Measurements from ENCODE around the gene GRIN2A.
"Not testable (repeated sequence)": the region's sequence is repeated elsewhere in the genome, so short reads cannot be mapped to it uniquely, and the experiment has no call there.

GRIN2A gene

DNA sequence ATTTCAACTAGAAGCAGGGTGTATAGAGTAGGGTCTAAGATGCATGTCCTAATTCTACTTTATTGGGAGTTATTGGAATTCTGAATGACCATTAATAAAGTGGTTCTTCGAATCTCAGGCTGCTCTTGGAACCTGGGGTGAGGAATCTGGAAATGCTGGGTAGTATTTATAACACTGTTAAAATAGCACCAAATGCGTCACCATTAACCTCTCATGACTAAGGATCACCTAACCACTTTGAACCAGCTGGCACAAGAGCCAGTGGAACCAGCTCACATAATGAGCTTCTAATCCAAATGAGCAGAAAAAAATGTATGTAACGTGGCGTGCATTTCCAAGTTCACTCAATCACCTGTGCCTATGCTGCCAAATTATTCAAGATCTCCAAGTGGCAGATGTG lies 281.7 kb downstream of the GRIN2A start:
- Mint-ChIP-seq H3K4me1 (ENCODE audit: low read depth) (no peaks in the 10 kb centered on the region), H3K36me3 (ENCODE audit: low read depth) (no peaks in the 10 kb centered on the region), H3K4me3 (no peak overlapping the region), H3K27ac (no peak overlapping the region), H3K9me3 (no peaks in the 10 kb centered on the region), H3K27me3 (no peaks in the 10 kb centered on the region)
- intact Hi-C loops (cut with micrococcal nuclease): no loop called here

DNA sequence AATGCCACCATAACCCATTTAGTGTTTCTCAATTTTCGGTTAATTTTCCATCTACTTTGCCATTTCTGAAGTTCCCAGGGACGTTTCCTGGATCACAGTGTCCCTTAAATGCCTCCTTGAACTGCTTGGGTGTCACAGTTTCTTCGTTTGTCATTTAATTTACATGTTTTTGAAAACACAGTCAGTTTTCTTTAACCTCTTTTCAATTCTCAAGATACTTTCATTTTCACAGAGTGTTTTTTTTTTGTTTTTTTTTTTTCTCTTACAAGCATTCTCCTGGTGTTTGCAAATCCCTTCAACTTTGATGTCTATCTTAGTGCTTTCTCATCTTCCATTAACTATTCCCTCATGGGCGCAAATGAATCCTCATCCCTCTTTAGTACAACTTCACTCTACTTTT lies 283.7 kb downstream of the GRIN2A start:
- H3K27ac Mint-ChIP-seq: no peak overlapping the region
- intact Hi-C loops (cut with micrococcal nuclease): no loop called here
- H3K4me3 Mint-ChIP-seq: no peak overlapping the region
- H3K9me3 Mint-ChIP-seq: no peaks in the 10 kb centered on the region
- H3K36me3 Mint-ChIP-seq (ENCODE audit: low read depth): no peaks in the 10 kb centered on the region
- H3K4me1 Mint-ChIP-seq (ENCODE audit: low read depth): no peaks in the 10 kb centered on the region
- no peaks in the 10 kb centered on the region for H3K27me3 Mint-ChIP-seq

DNA sequence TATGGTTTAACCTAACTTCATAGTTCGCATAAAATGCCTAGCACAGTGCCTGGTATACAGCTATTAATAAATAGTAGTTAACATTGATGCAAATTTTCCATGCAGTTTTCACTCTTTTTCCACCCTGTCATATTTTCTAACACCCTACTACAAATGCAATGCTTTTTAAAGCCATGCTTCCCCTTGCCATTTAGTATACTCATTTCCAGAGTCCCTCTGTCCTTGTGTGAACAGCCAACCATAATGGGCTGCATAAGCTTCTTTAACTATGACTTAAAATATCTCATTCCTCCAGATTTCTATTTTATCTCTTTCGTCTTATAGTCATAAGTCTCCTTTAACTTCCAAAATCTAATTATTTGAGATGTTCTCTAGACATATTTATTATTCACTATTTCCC lies 284.1 kb downstream of the GRIN2A start:
- no peak overlapping the region for H3K27ac Mint-ChIP-seq
- intact Hi-C loops (cut with micrococcal nuclease): no loop called here
- H3K4me3 Mint-ChIP-seq: no peak overlapping the region
- no peaks in the 10 kb centered on the region for H3K27me3 Mint-ChIP-seq
- H3K9me3 Mint-ChIP-seq: no peaks in the 10 kb centered on the region
- H3K4me1 Mint-ChIP-seq (ENCODE audit: low read depth): no peaks in the 10 kb centered on the region
- H3K36me3 Mint-ChIP-seq (ENCODE audit: low read depth): no peaks in the 10 kb centered on the region

DNA sequence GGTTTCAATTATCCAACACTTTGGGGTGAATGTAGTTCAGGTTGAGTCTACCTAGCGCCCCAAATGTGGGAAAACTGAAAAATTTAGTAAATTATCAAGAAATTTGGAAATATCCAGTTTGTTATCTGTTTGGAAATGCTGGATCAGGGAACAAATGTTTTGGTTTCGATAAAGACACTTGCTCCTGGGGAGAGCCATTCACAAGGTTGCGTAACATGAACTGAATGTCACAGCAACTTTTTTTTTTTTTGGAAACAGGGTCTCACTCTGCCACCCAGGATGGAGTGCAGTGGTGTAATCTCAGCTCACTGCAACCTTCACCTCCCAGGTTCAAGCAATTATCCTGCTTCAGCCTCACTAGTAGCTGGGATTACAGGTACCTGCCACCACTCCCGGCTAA lies 286.4 kb downstream of the GRIN2A start:
- H3K27me3 Mint-ChIP-seq: no peaks in the 10 kb centered on the region
- no peaks in the 10 kb centered on the region for H3K36me3 Mint-ChIP-seq (ENCODE audit: low read depth)
- no peak overlapping the region for H3K27ac Mint-ChIP-seq
- H3K9me3 Mint-ChIP-seq: no peaks in the 10 kb centered on the region
- intact Hi-C loops (cut with micrococcal nuclease): no loop called here
- H3K4me3 Mint-ChIP-seq: no peak overlapping the region
- H3K4me1 Mint-ChIP-seq (ENCODE audit: low read depth): no peaks in the 10 kb centered on the region

DNA sequence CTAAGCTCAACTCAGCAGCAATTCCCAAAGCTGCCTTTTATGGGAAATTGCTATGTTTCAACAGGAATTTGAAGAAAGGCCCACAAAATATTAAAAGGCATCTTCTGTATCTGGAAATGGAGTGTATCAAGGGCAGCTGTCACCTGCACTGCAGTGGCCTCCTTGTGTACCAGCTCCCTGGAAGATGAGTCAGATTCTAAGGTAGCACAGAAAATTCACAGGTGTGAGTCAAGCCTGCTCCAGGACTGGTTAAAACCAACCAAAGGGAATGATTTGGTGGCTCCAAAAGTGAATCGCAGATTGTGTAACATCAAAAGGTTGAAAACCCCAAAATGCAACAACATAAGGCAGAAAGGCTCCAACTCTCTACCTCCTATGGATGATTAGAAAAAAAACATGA lies 296.4 kb downstream of the GRIN2A start:
- H3K36me3 Mint-ChIP-seq (ENCODE audit: low read depth): no peaks in the 10 kb centered on the region
- no peak overlapping the region for H3K4me3 Mint-ChIP-seq
- intact Hi-C loops (cut with micrococcal nuclease): no loop called here
- no peak overlapping the region for H3K27ac Mint-ChIP-seq
- no peaks in the 10 kb centered on the region for H3K9me3 Mint-ChIP-seq
- H3K4me1 Mint-ChIP-seq (ENCODE audit: low read depth): no peaks in the 10 kb centered on the region
- H3K27me3 Mint-ChIP-seq: no peaks in the 10 kb centered on the region

DNA sequence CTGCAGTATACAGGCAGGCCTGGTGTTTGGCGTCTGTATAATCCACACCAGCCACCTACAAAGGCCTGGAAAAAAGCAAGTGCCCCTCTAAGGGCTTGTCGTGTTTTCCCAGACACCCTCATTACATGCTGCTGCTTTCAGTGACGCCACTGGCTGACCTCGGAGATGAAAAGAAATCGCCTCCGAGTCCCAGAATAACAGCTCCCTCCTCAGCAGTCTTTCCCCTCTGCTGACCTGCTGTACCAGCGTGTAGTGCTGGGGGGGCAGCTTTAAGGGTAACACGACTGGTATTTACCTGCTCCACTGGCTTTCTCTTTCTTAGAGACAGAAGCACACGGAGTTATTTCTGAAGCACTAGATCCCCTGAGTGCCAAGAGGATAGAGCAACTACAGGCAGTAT lies 296.8 kb downstream of the GRIN2A start:
- intact Hi-C loops (cut with micrococcal nuclease): no loop called here
- no peaks in the 10 kb centered on the region for H3K4me1 Mint-ChIP-seq (ENCODE audit: low read depth)
- no peaks in the 10 kb centered on the region for H3K27me3 Mint-ChIP-seq
- no peaks in the 10 kb centered on the region for H3K36me3 Mint-ChIP-seq (ENCODE audit: low read depth)
- no peaks in the 10 kb centered on the region for H3K9me3 Mint-ChIP-seq
- no peak overlapping the region for H3K27ac Mint-ChIP-seq
- no peak overlapping the region for H3K4me3 Mint-ChIP-seq

DNA sequence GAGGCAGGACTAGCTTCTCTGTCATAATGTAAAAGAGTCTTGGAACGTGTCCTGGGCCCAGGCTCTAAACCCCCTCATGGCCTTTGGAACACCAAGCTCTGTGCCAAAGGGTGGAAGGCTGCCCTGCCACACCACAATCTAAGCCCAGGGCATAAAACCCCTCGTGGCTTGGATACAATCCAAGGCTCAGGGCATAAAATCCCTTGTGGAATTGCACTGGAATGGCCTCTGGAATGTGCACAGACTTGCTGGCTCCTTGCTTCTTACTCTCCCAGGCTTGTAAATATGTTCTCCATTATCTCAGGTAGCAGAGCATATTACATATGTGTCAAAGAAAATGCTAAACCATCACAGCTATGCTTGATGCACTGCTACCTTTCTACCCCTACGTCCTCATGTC lies 306.2 kb downstream of the GRIN2A start:
- H3K9me3 Mint-ChIP-seq; H3K4me3 Mint-ChIP-seq; H3K4me1 Mint-ChIP-seq (ENCODE audit: low read depth); H3K27ac Mint-ChIP-seq; H3K27me3 Mint-ChIP-seq; H3K36me3 Mint-ChIP-seq (ENCODE audit: low read depth); intact Hi-C loops (cut with micrococcal nuclease): not testable (repeated sequence)

DNA sequence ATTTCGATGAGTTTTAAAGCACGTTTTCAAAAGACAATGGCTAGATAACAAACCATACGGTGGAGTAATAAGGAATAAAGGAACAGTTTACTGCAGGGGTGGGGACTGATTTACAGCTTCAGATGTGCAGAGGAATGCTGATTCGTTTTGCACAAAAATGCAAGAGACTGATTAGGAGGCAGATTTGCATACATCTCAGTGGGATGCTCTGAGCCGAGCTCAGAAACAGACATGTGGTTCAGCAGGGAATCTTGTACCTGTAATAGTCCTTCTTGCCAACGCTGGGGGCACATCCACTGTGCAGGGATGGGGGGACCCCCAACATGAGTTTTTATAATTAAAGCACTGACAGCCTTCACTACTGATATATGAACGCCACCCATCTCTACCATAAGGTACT lies 308.0 kb downstream of the GRIN2A start:
- H3K36me3 Mint-ChIP-seq (ENCODE audit: low read depth): no peaks in the 10 kb centered on the region
- no peak overlapping the region for H3K4me3 Mint-ChIP-seq
- intact Hi-C loops (cut with micrococcal nuclease): no loop called here
- no peaks in the 10 kb centered on the region for H3K27me3 Mint-ChIP-seq
- H3K9me3 Mint-ChIP-seq: no peaks in the 10 kb centered on the region
- no peak overlapping the region for H3K27ac Mint-ChIP-seq
- H3K4me1 Mint-ChIP-seq (ENCODE audit: low read depth): no peaks in the 10 kb centered on the region

DNA sequence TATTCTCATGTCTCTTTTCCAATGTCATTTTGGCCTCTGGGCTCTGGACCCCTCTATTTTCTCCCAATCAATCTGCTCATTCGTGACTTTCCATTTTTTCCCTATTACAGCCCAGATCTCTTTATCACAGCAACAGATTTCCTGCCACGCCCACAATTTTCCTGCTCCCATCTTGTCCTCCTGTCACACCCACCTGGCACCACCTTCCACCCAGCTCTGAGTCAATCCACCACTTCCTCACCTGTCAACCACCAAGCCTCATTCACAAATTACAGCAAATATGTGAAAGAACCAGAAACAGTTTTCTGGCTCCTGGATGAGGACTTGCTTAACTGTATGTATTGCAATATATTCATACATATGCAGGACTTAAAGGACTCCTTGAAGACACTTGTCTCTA lies 311.3 kb downstream of the GRIN2A start:
- Mint-ChIP-seq H3K4me3 (no peak overlapping the region), H3K27me3 (no peaks in the 10 kb centered on the region), H3K9me3 (no peaks in the 10 kb centered on the region), H3K27ac (no peak overlapping the region), H3K36me3 (ENCODE audit: low read depth) (no peaks in the 10 kb centered on the region), H3K4me1 (ENCODE audit: low read depth) (no peaks in the 10 kb centered on the region)
- intact Hi-C loops (cut with micrococcal nuclease): no loop called here

DNA sequence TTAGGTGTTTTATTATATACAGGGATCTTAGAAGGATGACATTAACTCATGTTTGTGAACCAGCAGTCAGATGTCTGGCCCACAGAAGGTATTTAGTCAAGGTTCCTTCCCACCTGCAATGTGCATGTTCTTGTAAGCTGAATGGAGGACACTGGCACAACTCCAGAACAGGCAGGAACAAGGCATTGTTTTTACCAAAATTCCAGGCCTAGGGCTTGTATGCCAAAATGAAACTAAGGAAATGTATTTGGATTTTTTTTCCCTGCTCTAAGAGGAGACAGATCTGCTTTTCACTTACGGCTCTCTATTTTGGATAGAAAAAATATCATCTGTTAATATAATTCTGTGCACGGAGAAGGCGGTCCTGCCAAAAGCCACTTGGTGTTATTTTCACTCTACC lies 312.5 kb downstream of the GRIN2A start:
- intact Hi-C loops (cut with micrococcal nuclease): no loop called here

DNA sequence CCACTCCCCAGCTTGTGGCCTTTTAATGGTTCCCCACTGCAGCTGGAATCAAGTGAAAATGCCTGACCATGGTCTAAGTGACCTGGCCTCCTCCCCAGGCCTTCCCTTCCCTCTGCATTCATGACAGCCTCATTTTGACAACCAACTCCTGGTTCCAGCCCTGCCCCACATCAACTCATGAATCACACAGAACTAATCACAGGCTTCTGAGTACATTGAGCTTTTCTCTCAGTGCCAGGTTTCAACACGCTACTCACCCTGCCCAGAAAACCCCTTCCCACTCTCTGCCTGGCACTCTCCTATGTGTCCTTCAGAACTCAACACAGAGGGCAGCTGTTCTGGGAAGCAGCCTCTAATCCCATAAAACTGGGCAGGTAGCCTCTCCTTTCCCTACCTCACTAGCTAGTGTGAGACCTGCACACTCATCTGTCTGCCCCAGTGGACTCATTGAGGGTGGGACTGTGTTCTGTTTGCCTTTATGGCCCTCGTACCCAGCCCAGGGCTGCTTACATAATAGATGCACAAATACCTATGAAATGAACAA lies 313.6 kb downstream of the GRIN2A start:
- H3K27me3 Mint-ChIP-seq: no peaks in the 10 kb centered on the region
- no peaks in the 10 kb centered on the region for H3K9me3 Mint-ChIP-seq
- no peaks in the 10 kb centered on the region for H3K4me1 Mint-ChIP-seq (ENCODE audit: low read depth)
- no peaks in the 10 kb centered on the region for H3K36me3 Mint-ChIP-seq (ENCODE audit: low read depth)
- intact Hi-C loops (cut with micrococcal nuclease): no loop called here
- H3K27ac Mint-ChIP-seq: no peak overlapping the region
- no peak overlapping the region for H3K4me3 Mint-ChIP-seq

More for the DNA sequence above, 312.5 kb downstream of the GRIN2A start:
- no peaks in the 10 kb centered on the region for H3K36me3 Mint-ChIP-seq (ENCODE audit: low read depth)
- no peaks in the 10 kb centered on the region for H3K4me1 Mint-ChIP-seq (ENCODE audit: low read depth)
- H3K4me3 Mint-ChIP-seq: no peak overlapping the region
- no peaks in the 10 kb centered on the region for H3K9me3 Mint-ChIP-seq
- no peak overlapping the region for H3K27ac Mint-ChIP-seq
- no peaks in the 10 kb centered on the region for H3K27me3 Mint-ChIP-seq

DNA sequence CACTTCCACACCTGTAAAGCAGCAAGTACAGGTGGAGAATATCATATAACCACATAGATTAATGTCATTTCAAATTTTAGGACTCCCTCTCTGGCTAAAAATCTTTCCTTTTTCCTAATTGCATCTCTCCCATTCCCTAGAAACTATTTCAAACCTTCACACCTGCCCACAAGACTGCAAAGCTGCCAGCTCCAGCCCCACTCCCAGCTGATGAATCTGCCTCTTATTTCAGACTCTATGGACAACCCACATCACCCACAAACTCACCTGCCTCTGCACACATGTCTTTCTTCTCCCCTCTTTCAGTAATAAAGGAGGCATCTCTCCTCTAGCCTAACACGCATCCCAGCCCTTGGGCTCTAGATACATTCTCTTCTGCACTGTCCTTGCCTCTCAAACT lies 315.1 kb downstream of the GRIN2A start:
- no peak overlapping the region for H3K4me3 Mint-ChIP-seq
- H3K27me3 Mint-ChIP-seq: no peaks in the 10 kb centered on the region
- no peaks in the 10 kb centered on the region for H3K9me3 Mint-ChIP-seq
- H3K4me1 Mint-ChIP-seq (ENCODE audit: low read depth): no peaks in the 10 kb centered on the region
- H3K36me3 Mint-ChIP-seq (ENCODE audit: low read depth): no peaks in the 10 kb centered on the region
- intact Hi-C loops (cut with micrococcal nuclease): no loop called here
- no peak overlapping the region for H3K27ac Mint-ChIP-seq

DNA sequence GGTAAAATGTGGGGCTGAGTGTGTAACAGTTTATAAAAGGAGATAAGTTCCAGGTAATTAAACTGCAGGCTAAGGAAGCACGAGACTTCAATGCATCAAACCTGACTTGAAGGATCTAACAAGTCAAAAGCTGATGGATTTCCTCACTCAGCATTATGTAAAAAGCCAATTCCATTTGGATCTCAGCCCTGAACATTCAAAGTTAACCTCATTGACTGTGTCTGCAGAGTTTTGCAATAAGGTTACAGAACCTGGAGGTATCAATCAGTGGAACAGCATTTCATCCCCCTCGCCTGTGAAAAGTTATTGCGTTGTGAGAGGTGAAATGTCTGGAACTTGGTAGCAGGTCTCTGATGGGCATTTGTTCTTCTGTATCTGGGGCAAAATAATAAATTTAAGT lies 317.8 kb downstream of the GRIN2A start:
- H3K9me3 Mint-ChIP-seq: no peaks in the 10 kb centered on the region
- H3K4me1 Mint-ChIP-seq (ENCODE audit: low read depth): no peaks in the 10 kb centered on the region
- H3K27ac Mint-ChIP-seq: no peak overlapping the region
- no peak overlapping the region for H3K4me3 Mint-ChIP-seq
- intact Hi-C loops (cut with micrococcal nuclease): no loop called here
- H3K27me3 Mint-ChIP-seq: no peaks in the 10 kb centered on the region
- H3K36me3 Mint-ChIP-seq (ENCODE audit: low read depth): no peaks in the 10 kb centered on the region

DNA sequence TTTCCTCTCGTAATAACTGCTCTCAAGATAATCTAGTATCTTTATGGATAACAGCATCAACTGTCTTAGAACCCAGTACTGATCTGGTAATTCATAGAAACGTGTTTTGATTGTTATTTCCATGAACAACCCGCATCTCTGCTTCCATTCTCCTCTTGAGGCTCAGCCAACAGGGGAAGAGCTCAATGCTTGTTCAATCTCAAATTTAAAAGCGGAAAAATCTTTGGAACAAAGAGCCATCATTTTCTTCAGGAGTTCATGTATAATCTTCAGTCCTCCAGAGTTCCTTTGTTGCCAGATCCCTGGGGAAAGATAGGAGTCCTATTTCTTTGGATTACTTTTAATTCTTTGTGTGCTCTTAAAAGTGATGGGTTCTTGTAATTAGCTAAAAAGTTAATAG lies 319.9 kb downstream of the GRIN2A start:
- Mint-ChIP-seq H3K4me1 (ENCODE audit: low read depth) (no peaks in the 10 kb centered on the region), H3K27ac (no peak overlapping the region), H3K9me3 (no peaks in the 10 kb centered on the region), H3K4me3 (no peak overlapping the region), H3K36me3 (ENCODE audit: low read depth) (no peaks in the 10 kb centered on the region), H3K27me3 (no peaks in the 10 kb centered on the region)
- intact Hi-C loops (cut with micrococcal nuclease): no loop called here

DNA sequence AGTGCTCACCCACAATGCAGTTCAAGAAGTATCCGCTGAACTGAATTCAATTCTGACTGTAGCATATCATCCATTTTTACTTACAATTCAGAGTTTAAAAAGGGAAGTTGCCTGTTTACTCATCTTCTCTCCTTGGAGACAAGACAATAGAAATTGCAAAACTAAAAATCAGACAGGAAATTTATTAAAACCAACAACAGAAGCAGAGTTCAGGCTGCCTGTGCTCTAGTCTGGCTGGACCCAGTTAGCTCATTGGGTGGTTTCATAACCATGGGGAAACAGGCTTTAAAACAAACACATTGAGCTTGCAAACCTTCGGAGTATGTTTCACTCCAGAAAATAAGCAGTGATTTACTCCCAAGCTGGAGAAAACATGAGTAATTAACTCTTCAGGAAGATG lies 321.4 kb downstream of the GRIN2A start:
- intact Hi-C loops (cut with micrococcal nuclease): no loop called here
- no peaks in the 10 kb centered on the region for H3K4me1 Mint-ChIP-seq (ENCODE audit: low read depth)
- H3K4me3 Mint-ChIP-seq: no peak overlapping the region
- H3K9me3 Mint-ChIP-seq: no peaks in the 10 kb centered on the region
- no peak overlapping the region for H3K27ac Mint-ChIP-seq
- H3K36me3 Mint-ChIP-seq (ENCODE audit: low read depth): no peaks in the 10 kb centered on the region
- no peaks in the 10 kb centered on the region for H3K27me3 Mint-ChIP-seq

All from dendritic cell treated with granulocyte-macrophage colony-stimulating factor and Interleukin-4, amounts not matched to agents 40 ng/mL and 50 ng/mL, for 4 days (primary cell).